Right lobe of liver (tissue), 6 donors: ENCODE measurements around the gene RBM19. TPM values are rescaled to one million over a fixed set of nuclear protein-coding genes. Genes with fewer than 3 reads are reported as not detected.

Experiments
- ATAC-seq, 4 donors: fragments of 200-7000 bp; cut with Tn5 transposase; one replicate each; pipeline ENCODE4 v1.9.1; 2020; ENCODE audit warnings: mild to moderate bottlenecking in 4 of 4, moderate library complexity in 4 of 4
- DNase-seq, 3 donors: peaks; one replicate each; pipeline ENCODE4 v3.0.0-alpha.2; 2020
- H3K27ac ChIP-seq, 3 donors: fragments of 200-600 bp; one replicate each; pipeline ENCODE4 v1.8.0; 2022
- H3K27me3 ChIP-seq, 2 donors: fragments of 200-600 bp; one replicate each; pipeline ENCODE4 v1.8.0; 2022
- H3K36me3 ChIP-seq, 4 donors: fragments of 200-600 bp; sonication (generic) in 1 of 4; one replicate each; pipeline versions ENCODE4 v1.5.1 to v1.8.0; 2017 to 2022; ENCODE audit warnings: control low read depth in 1 of 4
- H3K4me1 ChIP-seq, 4 donors: fragments of 200-600 bp; sonication (generic) in 1 of 4; one replicate each; pipeline versions ENCODE4 v1.5.1 to v1.8.0; 2017 to 2022; ENCODE audit warnings: control low read depth in 1 of 4
- H3K4me3 ChIP-seq, 3 donors: fragments of 200-600 bp; one replicate each; pipeline ENCODE4 v1.8.0; 2022
- H3K9me3 ChIP-seq, 4 donors: fragments of 200-600 bp; sonication (generic) in 1 of 4; one replicate each; pipeline versions ENCODE4 v1.5.1 to v1.8.0; 2017 to 2022; ENCODE audit warnings: control low read depth in 1 of 4
- POLR2A ChIP-seq: fragments of 450-650 bp; IDR thresholded peaks from one replicate; pipeline ENCODE4 v1.6.1; 2017; ENCODE audit warnings: antibody characterized with exemption, mild to moderate bottlenecking
- WGBS: methylation state at CpG from one replicate; pipeline ENCODE4 v1.1.6; 2018; ENCODE audit warnings: low coverage, low lambda C conversion rate; ENCODE audit not compliant: insufficient coverage; ENCODE audit errors: missing lambda C conversion rate; 5-methylcytosine and 5-hydroxymethylcytosine counted together
- intact Hi-C, 2 donors: fragments of 100-400 bp; cut with DNase I; formaldehyde crosslinking; loops; one replicate each; pipeline versions ENCODE4 v1.11.2 to v1.14.1; 2022
- total RNA-seq, 6 experiments: library from RNA; depleted of rRNA in 2 of 6; stranded (reverse); fragments of >200 nt in 2 of 6; fragmentation: NEBNext Ultra II Directional in 3 of 6; extraction: Animal tissue kit (Norgen Biotek cat#: 25700) in 3 of 6; gene quantifications; one replicate each; pipeline versions ENCODE4 v1.1.0 to v1.2.4, GENCODE V29; 2016 to 2023
- TF ChIP-seq, protein P1 (sequence below), 4 donors: fragments of 200-600 bp in 3 of 4; fragments of 450-650 bp in 1 of 4; IDR thresholded peaks; one replicate each; pipeline versions ENCODE4 v1.5.1 to v1.8.0; 2016 to 2022; ENCODE audit warnings: antibody characterized with exemption in 4 of 4, mild to moderate bottlenecking in 2 of 4
- donor health status: DM: no; HTN: yes; CAD: no.
- donor health status: DM: no; HTN: no; CAD: no.
- donor health status: DM: no; HTN: no; CAD: no.
- donor health status: DM: no; HTN: yes; CAD: no.
- donor health status: DM: no; HTN: yes; CAD: no.

RBM19 gene
- total RNA-seq, 6 experiments from 2014 or later = 11.3 to 17.2 (median 14.2) TPM

- TF ChIP-seq, protein P1, sequence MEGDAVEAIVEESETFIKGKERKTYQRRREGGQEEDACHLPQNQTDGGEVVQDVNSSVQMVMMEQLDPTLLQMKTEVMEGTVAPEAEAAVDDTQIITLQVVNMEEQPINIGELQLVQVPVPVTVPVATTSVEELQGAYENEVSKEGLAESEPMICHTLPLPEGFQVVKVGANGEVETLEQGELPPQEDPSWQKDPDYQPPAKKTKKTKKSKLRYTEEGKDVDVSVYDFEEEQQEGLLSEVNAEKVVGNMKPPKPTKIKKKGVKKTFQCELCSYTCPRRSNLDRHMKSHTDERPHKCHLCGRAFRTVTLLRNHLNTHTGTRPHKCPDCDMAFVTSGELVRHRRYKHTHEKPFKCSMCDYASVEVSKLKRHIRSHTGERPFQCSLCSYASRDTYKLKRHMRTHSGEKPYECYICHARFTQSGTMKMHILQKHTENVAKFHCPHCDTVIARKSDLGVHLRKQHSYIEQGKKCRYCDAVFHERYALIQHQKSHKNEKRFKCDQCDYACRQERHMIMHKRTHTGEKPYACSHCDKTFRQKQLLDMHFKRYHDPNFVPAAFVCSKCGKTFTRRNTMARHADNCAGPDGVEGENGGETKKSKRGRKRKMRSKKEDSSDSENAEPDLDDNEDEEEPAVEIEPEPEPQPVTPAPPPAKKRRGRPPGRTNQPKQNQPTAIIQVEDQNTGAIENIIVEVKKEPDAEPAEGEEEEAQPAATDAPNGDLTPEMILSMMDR (IDR thresholded peaks at IDR 0.05) = no peak
- H3K4me3 ChIP-seq = no peak overlapping the region
- H3K36me3 ChIP-seq = peaks cover 0 to 55% (median 20%) of the 10 kb centered on the region in 4 donors
- intact Hi-C loops = no loop called here
- ATAC-seq = no peak
- no peak overlapping the region for H3K27ac ChIP-seq
- no peaks in the 10 kb centered on the region for H3K9me3 ChIP-seq
- DNase-seq = no peak
- H3K27me3 ChIP-seq = no peaks in the 10 kb centered on the region
- no CpG with 5 or more reads among the region's 1 CpG for WGBS
- no peaks in the 10 kb centered on the region for H3K4me1 ChIP-seq
Observed at GRCh38 chr12:113941208-113941486, 25.0 kb downstream of the RBM19 start.

DNA sequence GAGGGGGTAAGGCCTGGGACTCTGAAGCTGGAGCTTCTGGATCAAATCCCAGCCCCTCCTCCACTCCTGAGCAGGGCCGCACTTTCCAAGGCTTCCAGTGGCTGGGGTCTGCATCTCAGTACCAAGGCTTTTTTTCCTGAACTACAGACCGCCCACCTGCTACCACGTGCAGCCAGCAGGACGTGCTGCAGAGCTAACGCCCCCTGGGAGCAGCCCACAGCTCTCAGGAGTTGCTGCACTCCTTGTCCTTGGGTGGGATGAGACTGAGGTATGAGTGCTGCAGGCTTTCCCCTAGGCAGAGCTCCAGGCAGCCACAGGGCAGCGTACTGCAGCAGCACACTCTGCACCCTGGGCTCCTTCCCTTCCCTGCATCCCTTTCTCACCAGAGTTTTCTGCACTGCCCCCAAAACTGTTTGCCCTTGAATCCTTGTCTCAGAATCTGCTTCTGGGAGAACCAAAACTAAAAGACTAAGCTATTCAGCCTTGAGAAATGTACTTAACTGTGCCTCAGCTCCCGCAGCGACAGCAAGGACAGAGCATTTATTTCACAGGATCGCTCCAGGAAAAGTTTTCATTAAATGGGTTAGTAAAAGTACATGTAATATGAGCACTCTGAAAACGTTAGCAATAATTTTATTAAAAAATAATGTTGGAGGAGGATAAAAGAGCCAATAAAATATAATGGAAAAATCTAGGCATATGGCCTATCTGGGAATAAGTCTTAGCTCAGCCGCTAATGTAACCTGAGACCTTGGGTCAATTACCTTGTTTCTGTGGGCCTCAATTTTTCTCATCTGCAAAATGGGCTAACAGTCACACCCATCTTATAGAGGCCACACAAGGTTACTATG is 25.5 kb downstream of the RBM19 start:
- WGBS = 92% methylated on average over 7 of the region's 11 CpGs
- intact Hi-C loops = no loop called here
- TF ChIP-seq, protein P1 (IDR thresholded peaks at IDR 0.05) = no peak
- TF ChIP-seq POLR2A = no peak
- Histone ChIP-seq H3K27ac (no peak overlapping the region), H3K4me1 (no peaks in the 10 kb centered on the region), H3K36me3 (peaks cover 0 to 50% (median 18%) of the 10 kb centered on the region in 4 donors), H3K9me3 (no peaks in the 10 kb centered on the region), H3K27me3 (no peaks in the 10 kb centered on the region), H3K4me3 (no peak overlapping the region)
- ATAC-seq (no peak), DNase-seq (no peak)

GRCh38 chr12:113939867-113940266 is 26.3 kb downstream of the RBM19 start:
- ATAC-seq = no peak

GRCh38 chr12:113938471-113938870 is 27.7 kb downstream of the RBM19 start:
- intact Hi-C loops = no loop called here
- H3K27ac ChIP-seq = no peak overlapping the region
- no peak for TF ChIP-seq POLR2A
- TF ChIP-seq, protein P1 (IDR thresholded peaks at IDR 0.05) = no peak
- DNase-seq = no peak
- H3K27me3 ChIP-seq = no peaks in the 10 kb centered on the region
- peaks cover 0 to 36% (median 13%) of the 10 kb centered on the region in 4 donors for H3K36me3 ChIP-seq
- 91% methylated on average over 5 of the region's 5 CpGs for WGBS
- no peaks in the 10 kb centered on the region for H3K9me3 ChIP-seq
- no peak overlapping the region for H3K4me3 ChIP-seq
- ATAC-seq = no peak
- no peaks in the 10 kb centered on the region for H3K4me1 ChIP-seq

More at GRCh38 chr12:113939867-113940266, 26.3 kb downstream of the RBM19 start:
- no peaks in the 10 kb centered on the region for H3K27me3 ChIP-seq
- H3K9me3 ChIP-seq = no peaks in the 10 kb centered on the region
- H3K36me3 ChIP-seq = peaks cover 0 to 43% (median 14%) of the 10 kb centered on the region in 4 donors
- TF ChIP-seq POLR2A = no peak
- TF ChIP-seq, protein P1 (IDR thresholded peaks at IDR 0.05) = no peak
- intact Hi-C loops = no loop called here
- WGBS = 100% methylated on average over 2 of the region's 10 CpGs
- H3K27ac ChIP-seq = no peak overlapping the region
- H3K4me1 ChIP-seq = no peaks in the 10 kb centered on the region
- no peak for DNase-seq
- no peak overlapping the region for H3K4me3 ChIP-seq
